GM12891 (cell line): ENCODE results near the gene SLC33A1.

Experiments used
- PAX5 ChIP-seq: IDR thresholded peaks from 2 replicates; pipeline ENCODE4 v1.6.1; 2011; ENCODE audit warnings: low read length, moderate library complexity, mild to moderate bottlenecking; ENCODE audit not compliant: insufficient read depth, severe bottlenecking
- POLR2A ChIP-seq: IDR thresholded peaks from 2 replicates; pipeline ENCODE4 v1.6.1; 2011; ENCODE audit warnings: low read depth, low read length, control low read depth
- POLR2AphosphoS5 ChIP-seq: IDR thresholded peaks from 2 replicates; pipeline ENCODE4 v1.6.1; 2011; ENCODE audit warnings: low read depth, low read length, control low read depth
- POU2F2 ChIP-seq: IDR thresholded peaks from 2 replicates; pipeline ENCODE4 v1.6.1; 2011; ENCODE audit warnings: low read depth, mild to moderate bottlenecking, control low read depth, low read length, moderate library complexity
- SPI1 ChIP-seq: IDR thresholded peaks from 2 replicates; pipeline ENCODE4 v1.6.1; 2011; ENCODE audit warnings: low read depth, low read length, control low read depth
- TAF1 ChIP-seq: IDR thresholded peaks from 2 replicates; pipeline ENCODE4 v1.6.1; 2011; ENCODE audit warnings: low read depth, low read length, control low read depth

DNA sequence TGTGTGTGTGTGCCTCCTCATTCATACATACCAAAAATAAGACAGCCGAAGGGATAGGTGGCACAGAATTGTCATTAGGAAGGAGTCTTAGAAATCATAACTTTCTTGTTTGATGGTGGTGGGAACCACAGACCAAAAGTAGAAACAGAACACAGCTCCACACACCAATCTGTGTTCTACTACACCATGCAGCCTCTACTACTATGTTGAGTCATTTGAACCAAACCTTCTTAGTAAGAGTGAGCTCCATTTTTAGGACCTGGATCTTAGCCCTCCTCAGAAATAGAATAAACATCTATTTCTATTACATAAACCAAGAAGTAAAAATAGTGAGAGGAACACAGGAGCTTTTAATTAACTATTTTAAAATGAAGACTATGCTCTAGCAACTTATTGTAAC, 81.4 kb downstream of the SLC33A1 start:
- TF ChIP-seq POLR2AphosphoS5 (no peak), TAF1 (no peak), POLR2A (no peak), PAX5 (no peak), POU2F2 (no peak), SPI1 (no peak)
